GM10266 (cell line): Measurements from ENCODE around the gene DIAPH1.

Experiments
- DNase-seq: peaks from one replicate; pipeline ENCODE4 v3.0.0; 2012; ENCODE audit errors: extremely low spot score
- TF ChIP-seq, protein P1 (sequence below): IDR thresholded peaks from 2 replicates; pipeline ENCODE4 v1.5.1; 2012; ENCODE audit warnings: mild to moderate bottlenecking, low read depth; ENCODE audit not compliant: control insufficient read depth, insufficient read depth; ENCODE audit errors: missing control alignments

The DIAPH1 gene

DNA sequence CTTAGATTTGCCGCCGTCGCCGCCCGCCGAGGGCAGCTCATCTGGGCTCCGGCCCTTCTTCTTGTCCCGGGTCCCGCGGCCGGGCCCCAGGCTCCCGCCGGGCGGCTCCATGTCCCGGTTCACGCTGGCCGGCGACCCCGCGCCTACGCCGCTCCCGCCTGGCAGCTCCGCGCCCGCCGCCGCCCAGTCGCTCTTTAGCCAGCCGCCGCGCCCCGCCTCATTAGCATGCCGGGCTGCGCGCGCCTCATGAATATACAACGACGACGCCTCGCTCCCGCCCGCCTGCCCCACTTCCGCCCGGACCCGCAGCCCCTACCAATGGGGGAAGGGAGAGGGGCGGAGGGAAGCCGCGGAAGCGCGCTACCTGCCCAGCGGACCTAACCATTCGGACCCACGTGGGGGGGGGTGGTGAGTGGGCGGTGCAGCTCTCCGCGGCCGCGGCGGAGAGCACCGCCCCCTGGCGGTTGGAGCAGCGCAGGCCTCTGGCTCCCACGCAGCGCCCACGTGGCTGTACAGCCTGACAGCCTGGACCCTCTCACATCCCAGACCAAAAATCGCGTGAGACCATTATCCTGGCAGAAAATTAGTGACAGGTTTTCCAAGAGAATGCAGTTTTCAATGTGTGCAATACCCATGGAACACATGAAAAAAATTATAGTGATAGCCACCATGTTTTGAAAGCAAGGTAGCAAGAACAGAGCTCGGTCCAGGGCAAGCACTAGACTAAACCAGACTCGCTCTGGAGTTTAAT is at the start of gene DIAPH1:
TSS of gene DIAPH1 (minus strand) at position 197 of the 751 bp plus-strand sequence. CDS start at position 111, 86 bp downstream.
- TF ChIP-seq, protein P1, sequence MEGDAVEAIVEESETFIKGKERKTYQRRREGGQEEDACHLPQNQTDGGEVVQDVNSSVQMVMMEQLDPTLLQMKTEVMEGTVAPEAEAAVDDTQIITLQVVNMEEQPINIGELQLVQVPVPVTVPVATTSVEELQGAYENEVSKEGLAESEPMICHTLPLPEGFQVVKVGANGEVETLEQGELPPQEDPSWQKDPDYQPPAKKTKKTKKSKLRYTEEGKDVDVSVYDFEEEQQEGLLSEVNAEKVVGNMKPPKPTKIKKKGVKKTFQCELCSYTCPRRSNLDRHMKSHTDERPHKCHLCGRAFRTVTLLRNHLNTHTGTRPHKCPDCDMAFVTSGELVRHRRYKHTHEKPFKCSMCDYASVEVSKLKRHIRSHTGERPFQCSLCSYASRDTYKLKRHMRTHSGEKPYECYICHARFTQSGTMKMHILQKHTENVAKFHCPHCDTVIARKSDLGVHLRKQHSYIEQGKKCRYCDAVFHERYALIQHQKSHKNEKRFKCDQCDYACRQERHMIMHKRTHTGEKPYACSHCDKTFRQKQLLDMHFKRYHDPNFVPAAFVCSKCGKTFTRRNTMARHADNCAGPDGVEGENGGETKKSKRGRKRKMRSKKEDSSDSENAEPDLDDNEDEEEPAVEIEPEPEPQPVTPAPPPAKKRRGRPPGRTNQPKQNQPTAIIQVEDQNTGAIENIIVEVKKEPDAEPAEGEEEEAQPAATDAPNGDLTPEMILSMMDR = peak; percentile 97
- peak; percentile 95 for DNase-seq

DNA sequence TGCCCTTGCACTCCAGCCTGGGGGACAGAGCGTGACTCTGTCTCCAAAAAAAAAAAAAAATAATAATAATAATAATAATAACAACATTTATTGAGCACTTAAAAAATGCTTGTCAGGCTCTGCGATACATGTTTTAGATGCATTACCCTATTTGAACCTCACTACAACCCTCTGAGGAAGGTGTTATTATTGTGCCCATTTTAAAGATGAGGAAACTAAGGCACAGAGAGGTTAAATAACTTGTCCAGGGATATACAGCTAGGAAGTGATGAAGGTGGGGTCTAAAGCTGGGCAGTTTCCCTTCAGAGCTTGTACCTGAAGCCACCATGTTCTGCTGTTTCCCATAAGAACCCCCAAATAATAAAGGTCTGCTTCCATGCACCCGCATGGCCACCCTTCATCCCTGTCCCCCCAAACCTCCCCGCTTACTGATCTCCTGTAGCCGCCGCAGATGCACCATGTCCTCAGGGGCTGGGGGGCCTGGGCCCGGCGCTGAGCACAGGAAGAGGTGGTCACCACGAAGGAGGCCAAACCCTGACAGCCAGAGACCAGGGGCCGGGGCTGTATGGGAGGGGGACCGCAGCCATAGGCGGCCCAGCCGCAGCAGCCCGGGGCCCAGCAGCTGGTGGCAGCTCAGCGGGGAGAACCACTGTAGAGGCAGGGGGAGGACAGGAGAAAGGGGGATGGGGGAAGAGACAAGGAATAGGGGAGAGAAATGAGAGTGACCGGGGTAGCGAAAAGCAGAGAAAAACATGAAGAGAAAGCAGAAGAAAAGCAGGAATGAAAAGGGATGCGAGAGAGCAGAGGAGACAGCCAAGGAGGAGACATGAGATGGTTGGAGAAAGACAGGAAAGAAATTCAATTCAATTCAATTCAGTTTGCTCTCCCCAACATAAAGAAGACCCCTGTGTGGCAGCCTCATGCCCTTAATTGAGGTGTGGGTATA is 47.5 kb upstream of the DIAPH1 start:
- TF ChIP-seq, protein P1 = no peak
- DNase-seq = no peak

DNA sequence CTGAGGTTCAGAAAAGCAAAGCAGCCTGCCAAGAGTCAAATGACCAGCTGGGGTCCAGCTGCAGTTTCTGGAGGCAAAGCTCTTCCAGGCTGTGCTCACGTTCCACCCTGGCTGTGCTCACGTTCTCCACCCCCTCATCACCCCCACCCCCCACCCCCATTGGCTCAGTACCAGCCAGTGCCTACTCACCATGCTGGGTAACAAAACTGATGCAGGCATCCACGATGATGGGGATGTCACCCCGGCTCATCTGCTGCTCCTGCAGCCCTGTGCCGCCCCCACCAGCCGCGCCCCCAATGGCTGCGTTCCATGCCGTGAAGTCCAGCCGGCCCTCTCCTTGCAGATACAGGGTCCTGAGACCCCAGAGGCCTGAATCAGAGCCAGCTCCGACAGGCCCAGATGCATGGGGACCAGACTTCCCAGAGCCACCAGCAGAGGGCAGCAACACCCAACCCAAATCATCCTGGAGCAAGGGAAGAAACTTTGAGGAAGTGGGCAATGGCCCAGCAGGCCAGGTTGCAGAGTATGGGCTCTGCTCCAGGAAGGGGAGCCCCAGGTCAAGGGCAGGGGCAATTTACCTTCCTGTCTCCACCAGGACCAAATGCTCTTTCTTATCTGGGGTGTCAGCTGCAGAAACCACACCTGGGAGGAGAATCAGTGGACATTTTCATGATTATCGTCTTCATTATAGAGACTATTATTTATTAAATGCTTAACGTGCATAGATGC is 46.1 kb upstream of the DIAPH1 start:
- TF ChIP-seq, protein P1 = peak; percentile 91
- DNase-seq = peak; percentile 87

DNA sequence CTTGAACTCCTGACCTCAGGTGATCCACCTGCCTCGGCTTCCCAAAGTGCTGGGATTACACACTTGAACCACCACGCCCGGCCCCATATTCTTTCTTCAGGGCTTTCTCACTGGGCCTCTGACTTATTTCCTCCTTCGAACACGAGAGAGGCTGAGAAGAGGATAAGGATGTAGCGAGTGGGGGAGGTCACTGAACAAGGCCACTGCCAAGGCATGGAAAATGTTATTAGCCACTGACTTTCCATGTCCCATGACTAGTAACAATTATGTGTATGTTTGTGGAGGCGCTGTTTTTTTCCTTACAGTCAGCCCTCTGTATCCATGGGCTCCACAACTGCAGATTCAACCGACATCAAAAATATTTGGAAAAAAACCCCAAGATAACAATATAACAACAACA is 44.7 kb upstream of the DIAPH1 start:
- TF ChIP-seq, protein P1 = no peak
- no peak for DNase-seq

DNA sequence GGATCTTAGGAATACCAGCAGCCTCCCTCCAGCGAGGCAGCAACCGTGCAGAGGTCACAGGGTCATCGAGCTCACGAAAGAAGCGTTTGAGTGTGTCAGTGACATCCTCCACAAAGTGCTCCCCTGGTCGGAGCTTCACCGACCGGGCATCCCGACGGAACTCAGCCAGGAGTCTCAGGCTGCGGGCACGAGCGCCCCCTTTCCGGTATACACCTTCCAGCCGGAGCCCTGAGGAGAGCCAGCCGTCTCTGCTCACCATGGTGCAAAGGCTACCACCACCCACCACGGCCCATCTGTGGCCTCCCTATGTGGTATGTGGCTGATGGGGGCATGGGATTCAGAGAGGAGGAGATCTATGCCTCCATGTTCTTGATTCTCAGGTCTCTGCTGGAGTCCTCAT is 43.2 kb upstream of the DIAPH1 start:
- no peak for DNase-seq
- TF ChIP-seq, protein P1 = no peak

DNA sequence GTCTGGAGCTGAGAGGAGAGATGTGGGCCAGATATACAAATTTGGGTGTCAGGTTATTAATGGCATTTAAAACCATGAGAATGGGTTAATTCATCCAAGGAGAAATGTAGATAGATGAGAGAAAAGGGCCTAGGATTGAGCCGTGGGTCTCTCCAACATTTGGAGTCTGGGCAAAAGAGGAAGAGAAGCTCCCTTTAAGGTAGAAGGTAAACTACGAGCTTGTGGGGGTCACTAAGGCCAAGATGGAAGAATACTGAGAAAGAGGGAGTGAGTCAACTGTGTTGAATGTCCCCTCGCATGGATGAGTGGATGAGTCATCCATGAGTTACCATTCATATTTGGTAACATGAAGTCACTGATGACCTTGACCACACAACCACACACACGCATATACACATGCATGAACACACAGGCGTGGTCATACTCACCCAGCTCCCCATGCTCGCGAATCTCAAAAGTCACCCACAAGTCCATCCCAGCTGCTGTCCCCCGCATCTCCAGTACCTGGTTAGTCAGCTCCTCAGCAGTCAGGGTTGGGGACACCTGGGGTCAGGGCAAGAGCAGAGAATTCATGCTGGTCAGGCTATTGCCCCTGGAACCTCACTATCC is 39.2 kb upstream of the DIAPH1 start:
- TF ChIP-seq, protein P1 = no peak
- no peak for DNase-seq
